ENCODE data around the gene PIK3CG. TPM values are rescaled to one million over a fixed set of nuclear protein-coding genes. Genes with fewer than 3 reads are reported as not detected.

PIK3CG gene
- total and polyA plus RNA-seq, 2 donors (not counting 1 experiment from before 2014, with no cell fraction given): 13.3 to 44.8 TPM

DNA sequence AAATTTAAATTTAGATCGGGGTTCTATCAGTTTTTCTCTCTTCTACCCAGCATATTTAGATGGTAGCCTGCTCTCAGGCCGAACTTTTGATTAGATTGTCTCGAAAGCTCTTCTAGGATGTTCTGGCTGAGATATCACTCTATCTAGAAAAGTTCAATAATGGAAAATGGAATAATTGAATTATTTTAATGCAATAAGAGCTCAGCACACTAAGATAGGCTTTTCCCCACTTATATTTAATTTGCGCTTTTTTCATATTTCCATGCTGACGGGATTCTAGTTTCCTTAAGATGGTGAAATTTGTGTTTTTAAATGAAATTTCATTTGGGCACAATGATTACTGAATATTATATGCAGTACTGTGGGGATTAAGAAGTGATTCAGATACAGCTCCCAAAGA is 73.7 kb downstream of the PIK3CG start:
- DNase-seq (no peak), ATAC-seq (ENCODE audit: low read depth) (no peak)
- Mint-ChIP-seq H3K4me1 (no peaks in the 10 kb centered on the region), H3K9me3 (ENCODE audit: insufficient read depth) (no peaks in the 10 kb centered on the region), H3K4me3 (no peak overlapping the region), H3K27me3 (no peaks in the 10 kb centered on the region), H3K27ac (no peak overlapping the region)
- H3K27me3 ChIP-seq (replicated peaks in 1 of 4; ENCODE audit: control extremely low read depth in 1 of 4, control insufficient read depth in 3 of 4, insufficient read depth in 4 of 4, low read length in 3 of 4): no peaks in the 10 kb centered on the region
- no peak overlapping the region for H3K9ac ChIP-seq (ENCODE audit: low read length)
- CTCF ChIA-PET: no interaction called here
- no peak overlapping the region for H2AFZ ChIP-seq (ENCODE audit: insufficient read depth, low read depth, low read length, poor library complexity, severe bottlenecking)
- H3K4me3 ChIP-seq (ENCODE audit: control extremely low read depth in 1 of 5, extremely low read depth in 1 of 5, insufficient read depth in 1 of 5, low read depth in 2 of 5, low read length in 4 of 5): no peak overlapping the region
- POLR2A ChIA-PET: no interaction called here
- H3K4me2 ChIP-seq (replicated peaks; ENCODE audit: low read depth, low read length, poor library complexity, severe bottlenecking): no peak overlapping the region
- H4K20me1 ChIP-seq (ENCODE audit: control insufficient read depth, insufficient read depth, low read length, poor library complexity, severe bottlenecking): no peaks in the 10 kb centered on the region
- no peak overlapping the region for H3K27ac ChIP-seq (ENCODE audit: low read length in 2 of 2)
- no peaks in the 10 kb centered on the region for H3K79me2 ChIP-seq (ENCODE audit: control insufficient read depth, insufficient read depth, low read length)
- H3K4me1 ChIP-seq (ENCODE audit: control insufficient read depth in 2 of 2, insufficient read depth in 2 of 2, low read length in 2 of 2): no peaks in the 10 kb centered on the region
- no peaks in the 10 kb centered on the region for H3K9me3 ChIP-seq (ENCODE audit: control extremely low read depth in 1 of 3, control insufficient read depth in 2 of 3, insufficient read depth in 1 of 3, low read length in 2 of 3)
- no peaks in the 10 kb centered on the region for H3K36me3 ChIP-seq (replicated peaks in 1 of 2; ENCODE audit: control extremely low read depth in 1 of 2, control insufficient read depth in 1 of 2, extremely low read depth in 1 of 2, insufficient read depth in 2 of 2, low read length in 1 of 2)
- intact Hi-C loops (cut with micrococcal nuclease): no loop called here
- WGBS (ENCODE audit: insufficient coverage): no CpG with 5 or more reads among the region's 5 CpGs
- TF ChIP-seq CTCF (IDR thresholded peaks at IDR 0.05) (no peak), EZH2 (IDR thresholded peaks at IDR 0.05; ENCODE audit: borderline replicate concordance, insufficient read depth, low read depth, low read length, poor library complexity, severe bottlenecking) (no peak)

DNA sequence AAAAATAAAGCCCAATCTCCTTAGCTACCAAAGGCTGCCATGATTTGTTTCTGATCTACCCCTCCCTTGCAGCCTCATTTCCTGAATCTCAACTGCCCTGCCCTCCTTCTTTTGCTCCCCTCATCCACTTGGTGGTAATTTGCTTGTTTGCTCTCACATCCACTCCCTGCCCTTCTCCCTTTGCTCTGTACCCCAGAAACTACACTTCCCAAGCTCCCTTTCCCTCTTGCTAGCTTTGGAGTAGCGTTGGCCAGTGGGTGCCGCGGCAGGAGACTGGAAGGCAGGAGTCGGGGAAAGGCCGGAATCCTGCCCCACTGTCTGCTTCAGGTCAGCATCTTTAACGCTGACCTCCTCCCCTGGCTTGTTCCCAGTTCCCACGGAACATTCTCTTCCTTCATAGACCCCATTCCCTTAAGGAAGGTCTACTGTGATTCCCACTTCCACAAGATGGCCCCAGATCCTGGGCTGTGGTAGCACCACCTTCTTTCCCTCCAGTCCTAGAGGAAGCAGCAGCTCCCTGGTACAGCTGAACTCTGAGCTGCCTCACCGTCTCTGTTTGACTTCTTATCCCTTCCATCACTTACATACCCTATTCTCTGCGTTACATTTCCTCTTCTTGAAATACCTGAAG is 79.1 kb downstream of the PIK3CG start:
- DNase-seq: no peak
- H4K20me1 ChIP-seq (ENCODE audit: control insufficient read depth, insufficient read depth, low read length, poor library complexity, severe bottlenecking): no peaks in the 10 kb centered on the region
- no peaks in the 10 kb centered on the region for H3K27me3 Mint-ChIP-seq
- no peaks in the 10 kb centered on the region for H3K36me3 ChIP-seq (replicated peaks in 1 of 2; ENCODE audit: control extremely low read depth in 1 of 2, control insufficient read depth in 1 of 2, extremely low read depth in 1 of 2, insufficient read depth in 2 of 2, low read length in 1 of 2)
- CTCF ChIA-PET: no interaction called here
- intact Hi-C loops (cut with micrococcal nuclease): no loop called here
- POLR2A ChIA-PET: no interaction called here
- 96% methylated on average over 8 of the region's 9 CpGs for WGBS (ENCODE audit: insufficient coverage)
- H3K4me2 ChIP-seq (replicated peaks; ENCODE audit: low read depth, low read length, poor library complexity, severe bottlenecking): no peak overlapping the region
- no peak overlapping the region for H3K27ac Mint-ChIP-seq
- TF ChIP-seq EZH2 (IDR thresholded peaks at IDR 0.05; ENCODE audit: borderline replicate concordance, insufficient read depth, low read depth, low read length, poor library complexity, severe bottlenecking) (no peak), CTCF (IDR thresholded peaks at IDR 0.05) (no peak)
- no peak overlapping the region for H3K27ac ChIP-seq (ENCODE audit: low read length in 2 of 2)
- H3K4me3 Mint-ChIP-seq: no peak overlapping the region
- no peaks in the 10 kb centered on the region for H3K9me3 Mint-ChIP-seq (ENCODE audit: insufficient read depth)
- H3K79me2 ChIP-seq (ENCODE audit: control insufficient read depth, insufficient read depth, low read length): no peaks in the 10 kb centered on the region
- no peaks in the 10 kb centered on the region for H3K4me1 ChIP-seq (ENCODE audit: control insufficient read depth in 2 of 2, insufficient read depth in 2 of 2, low read length in 2 of 2)
- H3K27me3 ChIP-seq (replicated peaks in 1 of 4; ENCODE audit: control extremely low read depth in 1 of 4, control insufficient read depth in 3 of 4, insufficient read depth in 4 of 4, low read length in 3 of 4): no peaks in the 10 kb centered on the region
- ATAC-seq (ENCODE audit: low read depth): no peak
- no peaks in the 10 kb centered on the region for H3K4me1 Mint-ChIP-seq
- no peak overlapping the region for H3K9ac ChIP-seq (ENCODE audit: low read length)
- no peak overlapping the region for H2AFZ ChIP-seq (ENCODE audit: insufficient read depth, low read depth, low read length, poor library complexity, severe bottlenecking)
- H3K9me3 ChIP-seq (ENCODE audit: control extremely low read depth in 1 of 3, control insufficient read depth in 2 of 3, insufficient read depth in 1 of 3, low read length in 2 of 3): no peaks in the 10 kb centered on the region
- H3K4me3 ChIP-seq (ENCODE audit: control extremely low read depth in 1 of 5, extremely low read depth in 1 of 5, insufficient read depth in 1 of 5, low read depth in 2 of 5, low read length in 4 of 5): no peak overlapping the region

Data from B cell (primary cell).